Measurements from ENCODE around the gene SRP9. TPM values are rescaled to one million over a fixed set of nuclear protein-coding genes. Genes with fewer than 3 reads are reported as not detected.
"Not testable (repeated sequence)": the region's sequence is repeated elsewhere in the genome, so short reads cannot be mapped to it uniquely, and the experiment has no call there.

SRP9 gene
- total and polyA plus RNA-seq, 8 donors, result 68.9 to 289 (median 156) TPM

DNA sequence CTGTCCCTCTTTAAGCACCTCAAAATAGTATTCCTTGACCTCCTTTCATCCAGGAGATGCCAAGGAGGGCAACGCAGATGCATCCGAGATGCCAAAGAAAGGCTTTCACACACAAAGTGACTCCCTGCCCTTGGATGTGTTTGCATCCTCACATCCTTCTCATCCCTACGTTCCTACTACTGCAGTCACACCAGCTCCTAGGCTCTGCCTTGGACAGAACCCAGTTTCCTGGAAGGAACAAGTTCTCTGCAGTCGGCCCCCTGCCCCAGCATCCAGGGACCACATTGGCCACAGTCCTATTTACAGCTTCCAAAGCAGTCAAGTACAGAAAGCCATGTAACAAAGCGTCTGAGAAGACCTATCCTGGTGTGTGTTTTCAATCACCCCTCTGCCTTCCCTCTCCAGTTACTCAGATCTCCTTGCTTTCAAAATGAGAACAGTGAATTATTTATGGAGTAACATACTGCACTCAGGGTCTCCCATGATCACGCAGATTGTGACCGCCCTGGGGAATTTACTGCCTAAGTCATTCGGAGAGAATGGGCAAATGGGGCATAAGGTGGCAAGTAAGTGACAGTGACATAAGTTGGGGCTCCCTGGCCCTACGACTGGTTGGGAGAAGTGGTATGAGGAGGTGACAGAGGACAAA is 21.8 kb upstream of the SRP9 start:
- no peaks in the 10 kb centered on the region for H3K9me3 ChIP-seq
- peak overlapping the region; percentile 7 to 49 (median 34) for H3K27ac ChIP-seq
- H3K27me3 ChIP-seq, result no peaks in the 10 kb centered on the region
- H3K4me3 ChIP-seq, result no peak overlapping the region
- H3K4me1 ChIP-seq, result peaks cover 15 to 47% (median 21%) of the 10 kb centered on the region in 4 donors
- 58 to 80% (median 64%) methylated on average over 9 of the region's 9 CpGs for WGBS, 5 donors
- TF ChIP-seq POLR2AphosphoS5 (IDR thresholded peaks at IDR 0.05) (no peak), POLR2A (IDR thresholded peaks at IDR 0.05) (no peak), EP300 (IDR thresholded peaks at IDR 0.05) (no peak)
- TF ChIP-seq, protein P1, sequence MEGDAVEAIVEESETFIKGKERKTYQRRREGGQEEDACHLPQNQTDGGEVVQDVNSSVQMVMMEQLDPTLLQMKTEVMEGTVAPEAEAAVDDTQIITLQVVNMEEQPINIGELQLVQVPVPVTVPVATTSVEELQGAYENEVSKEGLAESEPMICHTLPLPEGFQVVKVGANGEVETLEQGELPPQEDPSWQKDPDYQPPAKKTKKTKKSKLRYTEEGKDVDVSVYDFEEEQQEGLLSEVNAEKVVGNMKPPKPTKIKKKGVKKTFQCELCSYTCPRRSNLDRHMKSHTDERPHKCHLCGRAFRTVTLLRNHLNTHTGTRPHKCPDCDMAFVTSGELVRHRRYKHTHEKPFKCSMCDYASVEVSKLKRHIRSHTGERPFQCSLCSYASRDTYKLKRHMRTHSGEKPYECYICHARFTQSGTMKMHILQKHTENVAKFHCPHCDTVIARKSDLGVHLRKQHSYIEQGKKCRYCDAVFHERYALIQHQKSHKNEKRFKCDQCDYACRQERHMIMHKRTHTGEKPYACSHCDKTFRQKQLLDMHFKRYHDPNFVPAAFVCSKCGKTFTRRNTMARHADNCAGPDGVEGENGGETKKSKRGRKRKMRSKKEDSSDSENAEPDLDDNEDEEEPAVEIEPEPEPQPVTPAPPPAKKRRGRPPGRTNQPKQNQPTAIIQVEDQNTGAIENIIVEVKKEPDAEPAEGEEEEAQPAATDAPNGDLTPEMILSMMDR (IDR thresholded peaks at IDR 0.05), result no peak
- no peaks in the 10 kb centered on the region for H3K36me3 ChIP-seq
- peak in 1 of 2 donors; percentile 35 for DNase-seq
- intact Hi-C loops (cut with DNase I; ENCODE audit: low total_unique reads), result no loop called here

DNA sequence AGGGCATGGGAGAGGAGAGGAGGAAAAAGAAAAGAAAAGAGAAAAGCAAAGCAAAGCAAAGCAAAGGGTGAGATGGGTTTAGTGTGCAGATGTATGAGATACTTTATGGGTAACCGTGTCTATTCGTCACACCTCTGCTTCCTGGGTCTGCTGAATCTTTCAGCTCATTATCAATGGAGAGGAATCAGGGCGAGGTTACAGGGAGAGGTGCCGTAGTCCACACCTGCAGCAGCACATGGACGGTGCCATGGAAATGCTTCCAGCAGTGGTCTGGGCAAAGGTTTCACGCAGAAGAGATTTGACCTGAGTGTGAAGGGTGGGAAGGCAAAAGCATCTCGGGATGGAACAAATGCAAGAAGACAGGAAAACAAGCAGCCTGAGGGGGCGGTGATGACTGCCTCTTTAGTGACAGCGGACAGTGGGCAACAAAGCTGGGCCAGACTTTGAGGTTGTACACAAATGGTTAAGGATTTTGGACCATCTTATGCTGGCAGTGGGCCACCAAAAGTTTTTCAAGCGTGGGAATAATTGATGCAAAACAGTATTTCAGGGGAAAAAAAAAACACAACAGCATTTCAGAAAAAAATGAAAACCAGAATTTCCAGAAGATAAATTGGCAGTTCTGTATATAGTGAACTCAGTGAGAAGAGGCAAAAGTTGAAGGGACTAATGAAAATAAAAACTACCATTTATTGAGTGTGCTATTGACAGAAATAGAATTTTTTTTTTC is 19.5 kb upstream of the SRP9 start:
- Histone ChIP-seq H3K27me3 (no peaks in the 10 kb centered on the region), H3K27ac (no peak overlapping the region), H3K36me3 (no peaks in the 10 kb centered on the region), H3K9me3 (no peaks in the 10 kb centered on the region), H3K4me1 (peaks cover 10 to 41% (median 20%) of the 10 kb centered on the region in 4 donors), H3K4me3 (no peak overlapping the region)
- DNase-seq, result no peak
- no peak for TF ChIP-seq POLR2AphosphoS5 (IDR thresholded peaks at IDR 0.05)
- no peak for TF ChIP-seq POLR2A (IDR thresholded peaks at IDR 0.05)
- no peak for TF ChIP-seq EP300 (IDR thresholded peaks at IDR 0.05)
- TF ChIP-seq, protein P1 (IDR thresholded peaks at IDR 0.05), result no peak
- 70 to 79% (median 75%) methylated on average over 10 of the region's 10 CpGs for WGBS, 5 donors
- intact Hi-C loops (cut with DNase I; ENCODE audit: low total_unique reads), result no loop called here

DNA sequence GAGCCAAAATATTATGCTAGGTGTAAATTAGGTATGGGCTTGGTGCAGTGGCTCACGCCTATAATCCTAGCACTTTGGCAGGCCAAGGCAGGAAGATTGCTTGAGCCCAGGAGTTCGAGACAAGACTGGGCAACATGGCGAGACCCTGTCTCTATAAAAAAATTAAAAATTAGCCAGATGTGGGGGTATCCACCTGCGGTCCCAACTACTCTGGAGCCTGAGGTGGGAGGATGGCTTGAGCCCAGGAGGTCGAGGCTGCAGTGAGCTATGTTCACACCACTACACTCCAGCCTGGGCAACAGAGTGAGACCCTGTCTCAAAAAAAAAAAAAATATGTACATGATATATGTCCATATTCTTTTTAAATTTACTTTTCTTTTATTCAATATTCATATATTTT is 17.7 kb upstream of the SRP9 start:
- H3K27ac ChIP-seq, H3K36me3 ChIP-seq, H3K27me3 ChIP-seq, DNase-seq, H3K9me3 ChIP-seq, H3K4me3 ChIP-seq: not testable (repeated sequence)
- intact Hi-C loops (cut with DNase I; ENCODE audit: low total_unique reads), result loop anchor here (10.0 kb wide), 1 partner anchor 205 kb away; no protein-coding TSS in a partner anchor
- 93 to 97% (median 95%) methylated on average over 5 of the region's 5 CpGs for WGBS, 5 donors
- peaks cover 23 to 46% (median 33%) of the 10 kb centered on the region in 4 donors for H3K4me1 ChIP-seq

DNA sequence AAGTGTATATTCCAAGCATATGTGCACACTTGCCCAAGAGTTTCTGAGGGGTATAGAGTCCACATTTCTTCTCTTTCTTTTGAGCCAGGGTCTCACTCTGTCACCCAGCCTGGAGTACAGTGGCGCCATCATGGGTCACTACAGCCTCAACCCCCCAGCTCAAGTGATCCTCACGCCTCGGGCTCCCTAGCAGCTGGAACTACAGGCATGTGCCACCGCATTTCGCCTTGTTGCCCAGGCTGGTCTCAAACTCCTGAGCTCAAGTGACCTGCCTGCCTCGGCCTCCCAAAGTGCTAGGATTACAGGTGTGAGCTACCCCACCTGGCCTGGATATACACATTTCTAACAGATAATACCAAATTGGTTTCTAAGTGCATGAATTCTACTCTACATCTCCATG is 17.1 kb upstream of the SRP9 start:
- no peak for DNase-seq
- peaks cover 17 to 40% (median 27%) of the 10 kb centered on the region in 4 donors for H3K4me1 ChIP-seq
- H3K27me3 ChIP-seq, result no peaks in the 10 kb centered on the region
- H3K27ac ChIP-seq, result no peak overlapping the region
- TF ChIP-seq POLR2AphosphoS5 (IDR thresholded peaks at IDR 0.05) (no peak), POLR2A (IDR thresholded peaks at IDR 0.05) (no peak), EP300 (IDR thresholded peaks at IDR 0.05) (no peak)
- H3K36me3 ChIP-seq, result no peaks in the 10 kb centered on the region
- no peak overlapping the region for H3K4me3 ChIP-seq
- intact Hi-C loops (cut with DNase I; ENCODE audit: low total_unique reads), result loop anchor here (10.0 kb wide), 1 partner anchor 206 kb away; no protein-coding TSS in a partner anchor
- WGBS, 5 donors, result 93 to 99% (median 96%) methylated on average over 6 of the region's 6 CpGs
- H3K9me3 ChIP-seq, result no peaks in the 10 kb centered on the region

DNA sequence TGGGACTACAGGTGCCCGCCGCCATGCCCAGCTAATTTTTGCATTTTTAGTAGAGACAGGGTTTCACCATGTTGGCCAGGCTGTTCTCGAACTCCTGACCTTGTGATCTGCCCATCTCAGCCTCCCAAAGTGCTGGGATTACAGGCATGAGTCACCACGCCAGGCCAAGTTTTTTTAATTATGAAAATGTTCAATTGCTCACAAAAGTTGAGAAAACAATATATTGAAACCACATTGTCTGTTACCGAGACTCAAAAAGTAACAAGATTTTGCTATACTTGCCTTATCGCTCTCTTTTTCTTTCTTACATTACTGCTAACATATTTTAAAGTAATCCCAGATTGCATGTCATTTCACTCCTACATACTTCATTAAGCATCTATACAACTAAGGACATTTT is 16.2 kb upstream of the SRP9 start:
- not testable (repeated sequence) for H3K4me3 ChIP-seq

More for the DNA sequence above, 16.2 kb upstream of the SRP9 start:
- not testable (repeated sequence) for H3K36me3 ChIP-seq, DNase-seq, H3K27ac ChIP-seq, H3K9me3 ChIP-seq, H3K27me3 ChIP-seq
- WGBS, 5 donors, result 92 to 96% (median 94%) methylated on average over 6 of the region's 6 CpGs
- H3K4me1 ChIP-seq, result peaks cover 12 to 40% (median 25%) of the 10 kb centered on the region in 4 donors
- intact Hi-C loops (cut with DNase I; ENCODE audit: low total_unique reads), result loop anchor here (10.0 kb wide), 1 partner anchor 207 kb away; no protein-coding TSS in a partner anchor
